DOHH2 (cell line): ENCODE results near the gene ARHGAP40.

Experiments
- CTCF ChIP-seq: fragments of 200-600 bp; sonication (generic); IDR thresholded peaks from one replicate; pipeline ENCODE4 v1.5.1; 2014; ENCODE audit warnings: antibody characterized with exemption, mild to moderate bottlenecking, low read depth, low read length; ENCODE audit not compliant: poor library complexity, severe bottlenecking
- EZH2phosphoT487 ChIP-seq: fragments of 200-600 bp; sonication (generic); IDR thresholded peaks from 2 replicates; pipeline ENCODE4 v1.6.1; 2017; ENCODE audit warnings: borderline replicate concordance, mild to moderate bottlenecking, antibody characterized with exemption, low read length, moderate library complexity, mixed read lengths

DNA sequence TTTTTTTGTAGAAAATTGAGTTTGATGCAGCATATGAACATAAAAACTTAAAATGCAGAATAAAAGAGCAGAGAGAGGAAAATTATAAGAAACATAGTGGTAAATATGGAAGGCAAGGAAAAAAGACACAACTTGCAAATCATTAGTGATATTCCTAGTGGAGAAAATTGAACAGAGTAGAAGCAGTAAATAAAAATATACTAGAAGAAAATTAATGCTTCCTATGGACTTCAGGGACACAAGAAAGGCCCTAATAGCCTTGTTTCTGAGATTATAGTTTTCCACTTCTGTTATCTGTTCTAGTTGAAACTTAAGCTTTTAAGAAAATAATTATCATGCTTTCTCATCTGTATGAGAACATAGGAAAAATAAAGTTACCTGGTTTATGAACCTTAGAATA lies 46.2 kb upstream of the ARHGAP40 start:
- no peak for TF ChIP-seq CTCF
- no peak for TF ChIP-seq EZH2phosphoT487
